ENCODE measurements around the gene TEX264.

Gene TEX264

GRCh38 chr3:51673181-51673801 lies 2.2 kb downstream of the TEX264 start:
- Mint-ChIP-seq H3K9me3 (no peaks in the 10 kb centered on the region), H3K36me3 (ENCODE audit: low read depth) (peaks cover 4% of the 10 kb centered on the region), H3K4me1 (peaks cover 44% of the 10 kb centered on the region), H3K27me3 (ENCODE audit: low read depth, poor library complexity) (peaks cover 15% of the 10 kb centered on the region), H3K27ac (peak overlapping the region; percentile 11), H3K4me3 (peak overlapping the region; percentile 58)
- DNase-seq = no peak
- TF ChIP-seq, protein P1, sequence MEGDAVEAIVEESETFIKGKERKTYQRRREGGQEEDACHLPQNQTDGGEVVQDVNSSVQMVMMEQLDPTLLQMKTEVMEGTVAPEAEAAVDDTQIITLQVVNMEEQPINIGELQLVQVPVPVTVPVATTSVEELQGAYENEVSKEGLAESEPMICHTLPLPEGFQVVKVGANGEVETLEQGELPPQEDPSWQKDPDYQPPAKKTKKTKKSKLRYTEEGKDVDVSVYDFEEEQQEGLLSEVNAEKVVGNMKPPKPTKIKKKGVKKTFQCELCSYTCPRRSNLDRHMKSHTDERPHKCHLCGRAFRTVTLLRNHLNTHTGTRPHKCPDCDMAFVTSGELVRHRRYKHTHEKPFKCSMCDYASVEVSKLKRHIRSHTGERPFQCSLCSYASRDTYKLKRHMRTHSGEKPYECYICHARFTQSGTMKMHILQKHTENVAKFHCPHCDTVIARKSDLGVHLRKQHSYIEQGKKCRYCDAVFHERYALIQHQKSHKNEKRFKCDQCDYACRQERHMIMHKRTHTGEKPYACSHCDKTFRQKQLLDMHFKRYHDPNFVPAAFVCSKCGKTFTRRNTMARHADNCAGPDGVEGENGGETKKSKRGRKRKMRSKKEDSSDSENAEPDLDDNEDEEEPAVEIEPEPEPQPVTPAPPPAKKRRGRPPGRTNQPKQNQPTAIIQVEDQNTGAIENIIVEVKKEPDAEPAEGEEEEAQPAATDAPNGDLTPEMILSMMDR (IDR thresholded peaks at IDR 0.05) = no peak

- Mint-ChIP-seq H3K36me3 (ENCODE audit: low read depth) (peaks cover 4% of the 10 kb centered on the region), H3K9me3 (no peaks in the 10 kb centered on the region), H3K4me1 (peaks cover 37% of the 10 kb centered on the region), H3K4me3 (peak overlapping the region; percentile 58), H3K27ac (no peak overlapping the region), H3K27me3 (ENCODE audit: low read depth, poor library complexity) (peaks cover 12% of the 10 kb centered on the region)
- no peak for DNase-seq
- TF ChIP-seq, protein P1 (IDR thresholded peaks at IDR 0.05) = no peak
These were observed 3.0 kb downstream of the TEX264 start for GRCh38 chr3:51673802-51674654.

GRCh38 chr3:51675201-51675611 lies 4.2 kb downstream of the TEX264 start:
- no peak overlapping the region for H3K27ac Mint-ChIP-seq
- DNase-seq = no peak
- no peaks in the 10 kb centered on the region for H3K9me3 Mint-ChIP-seq
- H3K27me3 Mint-ChIP-seq (ENCODE audit: low read depth, poor library complexity) = peaks cover 9% of the 10 kb centered on the region
- no peak overlapping the region for H3K4me3 Mint-ChIP-seq
- H3K4me1 Mint-ChIP-seq = peaks cover 32% of the 10 kb centered on the region
- TF ChIP-seq, protein P1 (IDR thresholded peaks at IDR 0.05) = no peak
- H3K36me3 Mint-ChIP-seq (ENCODE audit: low read depth) = peaks cover 4% of the 10 kb centered on the region

DNA sequence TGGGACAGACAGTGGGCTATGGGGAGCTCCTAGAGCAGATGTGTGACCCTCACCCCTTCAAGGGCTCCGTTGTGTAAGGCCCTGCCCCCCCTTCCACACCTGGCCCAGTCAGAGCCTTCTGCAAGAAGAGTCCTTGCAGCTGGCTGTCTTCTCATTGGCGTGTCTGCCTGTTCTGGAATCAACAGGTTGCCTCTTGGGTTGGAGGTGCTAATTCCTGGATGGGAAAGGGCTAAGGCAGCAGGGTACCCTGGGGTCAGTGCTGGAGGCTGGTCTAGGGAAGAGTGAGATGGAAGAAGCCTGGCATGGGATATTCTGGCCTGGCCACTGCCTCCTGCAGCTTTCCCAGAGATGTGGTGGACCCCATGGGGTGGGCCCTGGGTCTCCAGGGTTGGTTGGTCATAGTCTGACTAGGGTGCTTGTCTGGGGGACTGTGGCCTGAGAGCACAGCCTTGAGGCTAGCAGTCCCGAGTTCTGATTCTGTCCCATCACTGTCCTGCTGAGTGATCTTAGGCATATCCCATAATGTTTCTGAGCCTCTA lies 5.1 kb downstream of the TEX264 start:
- peaks cover 9% of the 10 kb centered on the region for H3K27me3 Mint-ChIP-seq (ENCODE audit: low read depth, poor library complexity)
- no peak overlapping the region for H3K4me3 Mint-ChIP-seq
- peaks cover 4% of the 10 kb centered on the region for H3K36me3 Mint-ChIP-seq (ENCODE audit: low read depth)
- H3K9me3 Mint-ChIP-seq = no peaks in the 10 kb centered on the region
- no peak for DNase-seq
- TF ChIP-seq, protein P1 (IDR thresholded peaks at IDR 0.05) = no peak
- H3K27ac Mint-ChIP-seq = no peak overlapping the region
- peaks cover 33% of the 10 kb centered on the region for H3K4me1 Mint-ChIP-seq

DNA sequence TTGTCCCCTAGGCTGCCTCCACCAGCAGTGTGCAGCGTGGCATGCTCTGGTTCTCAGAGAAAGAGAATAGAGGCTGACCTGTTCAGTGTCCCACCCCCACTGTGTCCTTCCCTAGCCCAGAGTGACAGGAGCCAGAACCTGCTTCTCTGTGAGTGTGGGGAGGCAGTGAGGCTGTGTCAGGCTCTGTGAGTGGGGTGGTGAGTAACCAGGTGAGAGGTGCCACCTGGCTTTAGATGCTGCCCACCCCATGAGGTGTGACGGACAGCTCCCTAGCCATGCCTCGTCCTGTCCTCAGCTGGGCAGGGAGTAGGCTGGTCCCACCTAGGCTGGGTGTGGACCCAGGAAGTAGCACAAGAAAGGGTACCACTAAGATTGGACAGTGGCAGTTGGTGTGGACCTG lies 6.3 kb downstream of the TEX264 start:
- Mint-ChIP-seq H3K27ac (no peak overlapping the region), H3K4me3 (no peak overlapping the region), H3K9me3 (no peaks in the 10 kb centered on the region), H3K27me3 (ENCODE audit: low read depth, poor library complexity) (peaks cover 6% of the 10 kb centered on the region), H3K4me1 (peaks cover 35% of the 10 kb centered on the region), H3K36me3 (ENCODE audit: low read depth) (peaks cover 4% of the 10 kb centered on the region)
- DNase-seq = no peak
- TF ChIP-seq, protein P1 (IDR thresholded peaks at IDR 0.05) = no peak
